ENCODE data around the gene CAT.

Gene CAT

DNA sequence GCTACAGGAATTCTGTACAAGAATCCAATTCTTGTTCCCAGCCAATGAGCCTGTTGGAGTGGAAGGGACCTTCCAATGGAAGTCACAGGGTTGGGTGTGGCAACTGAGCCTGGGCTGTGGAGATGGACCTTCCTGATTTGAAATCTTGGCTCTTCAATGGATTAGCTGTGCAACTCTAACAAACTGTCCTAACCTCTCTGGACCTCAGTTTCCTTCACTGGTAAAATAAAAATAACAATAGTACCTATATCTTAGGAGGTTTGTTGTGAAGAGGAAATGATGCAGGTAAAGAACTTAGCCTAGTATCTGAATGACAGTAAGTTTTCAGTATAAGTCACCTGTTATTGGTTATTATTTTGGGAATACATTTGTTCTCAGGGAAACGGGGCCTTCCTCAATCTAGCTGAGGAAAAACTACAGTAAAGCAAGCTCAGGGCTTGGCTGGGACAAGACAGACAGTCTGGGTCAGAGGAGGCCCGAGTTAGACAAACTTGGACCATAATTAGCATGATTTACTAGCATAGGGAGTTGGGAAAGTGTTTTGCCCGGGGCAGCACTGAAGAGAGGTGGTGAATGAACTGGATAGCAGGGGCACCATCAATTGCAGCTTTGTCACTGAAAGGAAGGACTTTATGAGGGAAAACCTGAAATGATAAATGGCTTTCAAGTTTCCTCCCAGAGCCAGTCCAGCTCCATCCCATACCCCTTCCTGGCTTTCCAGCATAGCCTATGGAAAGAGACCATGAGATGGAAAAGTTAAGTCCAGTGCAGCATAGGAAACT is 61.2 kb downstream of the CAT start:
- no peak for DNase-seq (ENCODE audit: low spot score)

DNA sequence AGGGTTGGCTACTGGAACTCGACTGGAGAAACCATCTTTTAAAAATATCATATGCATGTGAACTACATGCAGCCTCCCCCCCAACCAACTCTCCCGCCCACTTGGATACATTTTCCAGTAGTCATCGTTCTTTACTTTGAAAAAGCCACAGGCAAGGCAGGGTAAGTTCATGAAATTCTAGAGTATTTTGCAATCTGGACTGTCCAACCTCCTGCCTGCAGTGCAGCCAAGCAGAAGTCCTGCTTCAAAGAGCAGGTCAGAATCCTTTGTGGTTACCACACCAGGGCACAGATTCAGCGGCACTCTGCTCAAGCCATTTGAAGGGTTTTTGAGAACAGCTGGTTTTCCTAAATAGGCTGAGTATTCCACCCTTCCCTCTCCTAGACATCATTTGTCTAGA is 62.8 kb downstream of the CAT start:
- no peak for DNase-seq (ENCODE audit: low spot score)

GRCh38 chr11:34501949-34502348 is 63.2 kb downstream of the CAT start:
- no peak for DNase-seq (ENCODE audit: low spot score)

- DNase-seq (ENCODE audit: low spot score), result no peak
Measured at GRCh38 chr11:34502949-34503348, 64.2 kb downstream of the CAT start.

- DNase-seq (ENCODE audit: low spot score), result no peak
Measured at GRCh38 chr11:34505874-34506273, 67.1 kb downstream of the CAT start.

- DNase-seq (ENCODE audit: low spot score), result no peak
Measured at GRCh38 chr11:34507156-34507555, 68.4 kb downstream of the CAT start.

DNA sequence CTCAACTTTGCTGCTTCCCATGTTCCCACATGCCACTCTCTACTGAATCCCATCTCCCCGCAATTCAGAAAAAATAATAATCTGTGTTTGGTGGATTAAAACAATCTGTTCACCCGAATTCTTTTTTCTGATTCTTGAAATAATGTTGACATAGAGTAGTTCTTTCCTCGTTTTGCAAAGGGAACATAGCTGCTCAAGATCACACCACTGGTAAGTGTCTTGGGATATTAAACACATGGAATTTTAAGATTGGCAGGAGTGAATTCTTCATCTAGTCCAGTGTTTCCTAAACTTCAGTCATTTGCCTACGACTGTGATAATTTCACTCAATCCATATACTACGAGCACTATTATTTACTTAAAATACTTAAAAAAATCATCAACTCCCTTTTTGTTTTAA is 68.9 kb downstream of the CAT start:
- no peak for DNase-seq (ENCODE audit: low spot score)

GRCh38 chr11:34508524-34508923 is 69.8 kb downstream of the CAT start:
- no peak for DNase-seq (ENCODE audit: low spot score)

GRCh38 chr11:34509336-34509876 is 70.7 kb downstream of the CAT start:
- DNase-seq (ENCODE audit: low spot score), result no peak

DNA sequence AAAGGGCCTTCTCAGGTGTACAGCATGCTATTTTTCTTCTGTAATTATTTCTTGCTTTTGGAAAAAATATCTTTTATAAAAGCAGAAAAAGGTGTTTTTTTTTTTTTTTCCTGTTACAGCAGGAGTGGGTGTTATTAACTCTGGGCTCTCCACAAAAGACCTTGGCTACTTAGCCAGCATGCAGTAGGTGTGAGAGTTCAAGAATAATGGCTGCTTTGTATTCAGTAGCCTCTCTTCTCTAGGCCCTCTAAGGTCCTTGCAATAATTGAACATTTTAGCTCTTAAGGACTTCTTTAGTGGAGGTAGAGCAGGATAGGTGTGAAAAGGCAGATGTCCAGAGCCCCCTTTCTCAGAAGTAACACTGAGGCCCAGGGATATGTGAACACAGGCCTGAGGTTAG is 71.5 kb downstream of the CAT start:
- no peak for DNase-seq (ENCODE audit: low spot score)

GRCh38 chr11:34510673-34511072 is 71.9 kb downstream of the CAT start:
- no peak for DNase-seq (ENCODE audit: low spot score)

DNA sequence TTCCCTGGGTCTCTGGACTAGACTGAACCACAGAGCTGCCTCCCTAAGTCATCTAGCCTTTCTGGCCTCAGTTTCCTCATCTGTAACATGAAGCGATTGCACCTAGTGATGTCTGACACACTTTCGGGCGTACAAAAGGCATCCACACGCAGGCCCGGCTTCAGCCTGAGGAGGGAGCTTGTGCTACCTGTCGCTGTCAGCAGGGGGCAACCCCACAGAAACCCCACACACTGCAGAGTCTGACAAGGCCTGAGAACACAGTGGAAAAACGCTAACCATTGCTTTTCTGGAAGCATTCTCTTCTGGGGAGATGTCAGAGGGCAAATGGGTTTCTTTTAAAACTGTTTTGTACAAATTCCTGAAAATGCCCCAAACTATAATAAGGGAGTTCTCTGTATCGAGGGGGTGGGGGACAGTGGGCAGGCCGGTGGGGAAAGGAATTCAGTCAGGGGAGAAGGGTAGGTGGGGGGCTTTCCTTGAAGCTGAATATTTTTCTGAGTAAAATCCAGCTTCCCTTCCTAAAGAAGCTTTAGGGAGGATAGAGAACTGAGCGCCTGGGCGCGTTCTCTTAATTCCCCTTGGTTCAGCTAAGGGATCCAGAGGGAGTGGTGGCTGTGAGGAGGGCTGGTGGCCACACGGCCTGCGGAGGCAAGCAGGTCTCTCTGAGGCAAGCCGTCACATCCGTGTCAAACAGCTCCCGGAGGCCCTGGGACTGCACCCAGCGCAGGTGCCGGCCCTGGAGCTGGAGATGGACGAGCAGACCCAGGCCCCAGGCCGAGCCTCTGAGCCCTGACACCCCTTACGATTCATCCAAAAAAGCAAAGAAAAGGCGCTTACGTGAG is 74.3 kb downstream of the CAT start:
- peak; percentile 75 for DNase-seq (ENCODE audit: low spot score)

- no peak for DNase-seq (ENCODE audit: low spot score)
Measured at GRCh38 chr11:34513682-34514449, 75.1 kb downstream of the CAT start, which contains the start of gene ELF5. ELF5 (minus strand) TSS chr11:34513794; CDS start chr11:34505749, 8,045 bp downstream.

- DNase-seq (ENCODE audit: low spot score), result no peak
Measured at GRCh38 chr11:34514597-34514996, 75.9 kb downstream of the CAT start.

GRCh38 chr11:34516247-34517040 is 77.7 kb downstream of the CAT start:
- no peak for DNase-seq (ENCODE audit: low spot score)

DNA sequence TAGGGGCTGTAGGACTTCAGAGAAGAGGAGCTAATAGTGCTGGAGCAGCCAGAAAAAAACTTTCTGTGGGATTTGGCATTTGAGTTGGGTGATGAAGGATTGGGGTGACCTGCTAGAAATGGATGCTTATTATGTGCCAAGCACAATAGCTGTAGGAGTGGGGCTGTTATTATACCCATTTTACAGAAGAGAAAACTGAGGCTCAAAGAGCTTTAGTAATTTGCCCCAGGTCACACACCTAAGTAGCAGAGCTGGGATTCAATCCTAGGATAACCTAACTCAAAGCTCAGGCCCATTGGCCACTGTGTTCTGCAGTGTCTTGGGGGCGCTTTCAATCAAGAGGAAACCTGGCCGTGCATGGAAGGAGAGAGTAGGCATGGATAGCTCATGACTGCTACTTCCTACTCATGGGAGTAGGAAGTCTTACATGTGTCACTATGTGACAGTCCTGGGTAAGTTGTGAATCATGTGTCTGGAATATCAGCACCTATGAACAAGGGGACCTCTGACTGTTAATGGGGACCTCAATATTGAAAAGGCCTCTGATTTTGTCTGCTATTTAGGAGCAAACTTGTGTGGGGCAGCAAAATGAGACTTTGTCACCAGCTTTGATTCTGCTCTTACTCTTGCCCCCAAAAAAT is 81.0 kb downstream of the CAT start:
- DNase-seq (ENCODE audit: low spot score), result no peak

GRCh38 chr11:34521265-34521664 is 82.5 kb downstream of the CAT start:
- no peak for DNase-seq (ENCODE audit: low spot score)
